A549 (cell line): ENCODE data around the gene LRFN3.

Experiments
- BCL3 ChIP-seq: fragments of >200 bp; sonication (Bioruptor Twin); formaldehyde crosslinking; IDR thresholded peaks from 3 replicates; pipeline ENCODE4 v1.6.1; 2016
- CTCF ChIP-seq: fragments of >200 bp; sonication (Bioruptor Twin); formaldehyde crosslinking; IDR thresholded peaks from 3 replicates; pipeline ENCODE4 v1.5.1; 2016
- HMGXB4 ChIP-seq: fragments of 250-450 bp; sonication (Bioruptor Pico); IDR thresholded peaks from 2 replicates; pipeline ENCODE4 v1.5.0; 2021; ENCODE audit warnings: mild to moderate bottlenecking, moderate library complexity, borderline replicate concordance
- KDM1A ChIP-seq: fragments of 200-600 bp; sonication (generic); IDR thresholded peaks from 2 replicates; pipeline ENCODE4 v1.6.1; 2016; ENCODE audit warnings: low read depth, mild to moderate bottlenecking
- MAX ChIP-seq: IDR thresholded peaks from 2 replicates; pipeline ENCODE4 v1.6.1; 2012
- MAZ ChIP-seq: fragments of 150-350 bp; IDR thresholded peaks from 2 replicates; pipeline ENCODE4 v1.6.1; 2014; ENCODE audit warnings: antibody characterized with exemption, low read depth, low read length, borderline replicate concordance
- POLR2A ChIP-seq: IDR thresholded peaks from 2 replicates; pipeline ENCODE4 v1.6.1; 2012; ENCODE audit warnings: mild to moderate bottlenecking, low read length
- RAD21 ChIP-seq, 2 experiments: fragments of >200 bp in 1 of 2; sonication (Bioruptor Twin) in 1 of 2; formaldehyde crosslinking in 1 of 2; IDR thresholded peaks in 1 of 2; conservative IDR thresholded peaks in 1 of 2; 2 replicates in 1 of 2; 3 replicates in 1 of 2; pipeline ENCODE4 v1.6.1; 2012 to 2018; ENCODE audit warnings: inconsistent platforms in 1 of 2
- REST ChIP-seq: fragments of 200-600 bp; sonication (generic); IDR thresholded peaks from 2 replicates; pipeline ENCODE4 v1.6.1; 2016; ENCODE audit warnings: antibody characterized with exemption, mild to moderate bottlenecking, moderate library complexity
- SREBF2 ChIP-seq: fragments of 450-650 bp; IDR thresholded peaks from 2 replicates; pipeline ENCODE4 v1.6.1; 2014; ENCODE audit warnings: mild to moderate bottlenecking, moderate library complexity
- ZC3H11A ChIP-seq: fragments of 450-650 bp; IDR thresholded peaks from 2 replicates; pipeline ENCODE4 v1.6.1; 2014; ENCODE audit warnings: antibody characterized with exemption, mild to moderate bottlenecking

GRCh38 chr19:35908010-35908441 is 28.1 kb upstream of the LRFN3 start, which contains the start of gene TYROBP:
- TF ChIP-seq CTCF, result no peak
- TF ChIP-seq MAZ, result no peak
- TF ChIP-seq POLR2A, result no peak
- TF ChIP-seq REST, result no peak
- no peak for TF ChIP-seq KDM1A
- TF ChIP-seq ZC3H11A, result no peak
- no peak for TF ChIP-seq SREBF2
- no peak for TF ChIP-seq RAD21 (conservative IDR thresholded peaks at IDR 0.05 in 1 of 2, IDR thresholded peaks at IDR 0.05 in 1 of 2)
- no peak for TF ChIP-seq MAX
- TF ChIP-seq BCL3, result no peak
- TF ChIP-seq HMGXB4 (CRISPR knock-in tag), result no peak
